Measurements from ENCODE around the gene VSIG8. TPM values are rescaled to one million over a fixed set of nuclear protein-coding genes. Genes with fewer than 3 reads are reported as not detected.

Gene VSIG8
- total RNA-seq, 1 experiment from 2014 or later, result not detected

- Histone ChIP-seq H3K27ac (ENCODE audit: low read depth, low read length) (0 out of 2 replicates have a peak overlapping the region, but pooled peaks have one; percentile 6), H3K27me3 (ENCODE audit: insufficient read depth, low read length) (no peaks in the 10 kb centered on the region; the same call in 1 of the 2 replicates), H3K9ac (ENCODE audit: low read length) (peak overlapping the region; percentile 27), H4K20me1 (ENCODE audit: insufficient read depth) (no peaks in the 10 kb centered on the region), H3K36me3 (ENCODE audit: control insufficient read depth in 1 of 2, insufficient read depth in 2 of 2, low read length in 2 of 2) (no peaks in the 10 kb centered on the region), H3K4me1 (ENCODE audit: control insufficient read depth in 1 of 2, insufficient read depth in 2 of 2, low read length in 2 of 2) (peaks cover 29 to 57% of the 10 kb centered on the region in 2 experiments), H3K4me3 (replicated peaks in 1 of 2; ENCODE audit: low read depth in 1 of 2, low read length in 2 of 2) (peak overlapping the region in 1 of 2 experiments; percentile 24; a peak in 2 of 4 replicates), H3K9me2 (ENCODE audit: insufficient read depth) (no peaks in the 10 kb centered on the region), H3K9me3 (ENCODE audit: control insufficient read depth in 1 of 2, insufficient read depth in 1 of 2, low read depth in 1 of 2, low read length in 2 of 2) (no peaks in the 10 kb centered on the region), H3K4me2 (ENCODE audit: low read length) (peak overlapping the region; percentile 60), H2AFZ (ENCODE audit: low read depth, low read length, poor library complexity, severe bottlenecking) (peak overlapping the region; percentile 19), H3K79me2 (ENCODE audit: insufficient read depth, low read length) (no peaks in the 10 kb centered on the region)
- ChIA-PET POLR2A (interaction anchor here (0.9 to 1.5 kb wide), 3 partner anchors 13 to 21 kb away, joined by 3 to 5 read pairs (median 3); no protein-coding TSS in a partner anchor), CTCF (interaction anchor here (0.9 to 1.2 kb wide), 3 partner anchors 70 to 88 kb away, joined by 3 to 4 read pairs (median 3); partner anchors contain the start of gene DUSP23), RAD21 (ENCODE audit: low non-redundant PET in 1 of 2, low total read pairs in 2 of 2, uncharacterized antibody in 2 of 2, unreplicated experiment in 2 of 2) (no interaction called here)
- DNase-seq (ENCODE audit: low read depth, low spot score) (peak; percentile 68), ATAC-seq (peak; percentile 91)
- intact Hi-C loops (cut with micrococcal nuclease), result no loop called here
- BruUV-seq (replicated peaks), result no TSS peak
- TF ChIP-seq JUND (IDR thresholded peaks at IDR 0.05) (peak; percentile 83), RAD21 (IDR thresholded peaks at IDR 0.05; ENCODE audit: low read depth) (no peak), POLR2AphosphoS5 (IDR thresholded peaks at IDR 0.05; ENCODE audit: low read depth, low read length) (peak; percentile 50; the same call in 1 of the 2 replicates), POLR2A (IDR thresholded peaks at IDR 0.05; ENCODE audit: borderline replicate concordance, extremely low read depth, insufficient read depth, insufficient read length) (no peak), FOSL1 (IDR thresholded peaks at IDR 0.05; ENCODE audit: low read depth) (peak; percentile 75), CBX3 (IDR thresholded peaks at IDR 0.05; ENCODE audit: low read depth) (peak; percentile 88), EGR1 (IDR thresholded peaks at IDR 0.05; ENCODE audit: low read depth) (no peak), YY1 (IDR thresholded peaks at IDR 0.05; ENCODE audit: extremely low read depth, insufficient replicate concordance, low read depth, low read length) (peak; percentile 27), SIN3A (IDR thresholded peaks at IDR 0.05; ENCODE audit: low read depth) (no peak), TCF7L2 (IDR thresholded peaks at IDR 0.05; ENCODE audit: borderline replicate concordance, extremely low read depth, insufficient read depth, insufficient read length) (peak; percentile 51), SP1 (IDR thresholded peaks at IDR 0.05; ENCODE audit: low read depth) (peak; percentile 73)
- TF ChIP-seq, protein P1, sequence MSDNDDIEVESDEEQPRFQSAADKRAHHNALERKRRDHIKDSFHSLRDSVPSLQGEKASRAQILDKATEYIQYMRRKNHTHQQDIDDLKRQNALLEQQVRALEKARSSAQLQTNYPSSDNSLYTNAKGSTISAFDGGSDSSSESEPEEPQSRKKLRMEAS (IDR thresholded peaks at IDR 0.05), result peak; percentile 96
These were observed 6.7 kb upstream of the VSIG8 start for GRCh38 chr1:159869173-159869572.
